WTC11 (cell line): Measurements from ENCODE around the gene HOXC4. TPM values are rescaled to one million over a fixed set of nuclear protein-coding genes. Genes with fewer than 3 reads are reported as not detected.

ENCODE experiments used
- ATAC-seq: fragments of 200-7000 bp; cut with Tn5 transposase; 2 replicates; pipeline ENCODE4 v1.10.0; 2021; ENCODE audit warnings: mild to moderate bottlenecking, moderate library complexity
- CTCF ChIA-PET: fragments of 300-600 bp; sonication (Branson Sonifier 250); formaldehyde crosslinking; loops from one replicate; lab custom pipeline; 2021; ENCODE audit warnings: antibody characterized with exemption; lab: Charles Lee
- POLR2A ChIA-PET: fragments of 350-600 bp; sonication (Branson Sonifier 250); formaldehyde crosslinking; loops from one replicate; lab custom pipeline; 2021; ENCODE audit warnings: antibody characterized with exemption; lab: Charles Lee
- DNase-seq: peaks from one replicate; pipeline ENCODE4 v3.0.0; 2021; ENCODE audit warnings: low spot score
- H3K27ac Mint-ChIP-seq: 2 replicates; pipeline ENCODE4 v1.8.0; 2021; ENCODE audit warnings: mixed read lengths
- H3K27me3 Mint-ChIP-seq: 2 replicates; pipeline ENCODE4 v1.8.0; 2021; ENCODE audit warnings: low read depth, mild to moderate bottlenecking, moderate library complexity, mixed read lengths
- H3K36me3 Mint-ChIP-seq: 2 replicates; pipeline ENCODE4 v1.8.0; 2021; ENCODE audit warnings: mixed read lengths
- H3K4me1 Mint-ChIP-seq: 2 replicates; pipeline ENCODE4 v1.8.0; 2022; ENCODE audit warnings: mixed read lengths
- H3K4me3 Mint-ChIP-seq: 2 replicates; pipeline ENCODE4 v1.8.0; 2021; ENCODE audit warnings: mild to moderate bottlenecking, moderate library complexity, mixed read lengths
- H3K9me3 Mint-ChIP-seq: 2 replicates; pipeline ENCODE4 v1.8.0; 2021; ENCODE audit warnings: mixed read lengths
- CDX4 ChIP-seq: fragments of 250-450 bp; sonication (Bioruptor Pico); IDR thresholded peaks from 2 replicates; pipeline ENCODE4 v1.9.0; 2021; ENCODE audit warnings: moderate library complexity, mild to moderate bottlenecking, inconsistent platforms, borderline replicate concordance
- CREB1 ChIP-seq: sonication (generic); formaldehyde crosslinking; IDR thresholded peaks from 2 replicates; pipeline ENCODE4 v1.8.0; 2023; ENCODE audit warnings: mild to moderate bottlenecking, missing genetic modification reagents
- CREM ChIP-seq: sonication (generic); formaldehyde crosslinking; IDR thresholded peaks from 2 replicates; pipeline ENCODE4 v1.8.1; 2022; ENCODE audit warnings: mild to moderate bottlenecking, missing genetic modification reagents, moderate library complexity
- ERG ChIP-seq: fragments of 250-450 bp; sonication (Bioruptor Pico); IDR thresholded peaks from 2 replicates; pipeline ENCODE4 v1.8.0; 2021; ENCODE audit warnings: mild to moderate bottlenecking
- ETV6 ChIP-seq: sonication (generic); formaldehyde crosslinking; IDR thresholded peaks from 2 replicates; pipeline ENCODE4 v1.8.1; 2022; ENCODE audit warnings: mild to moderate bottlenecking, missing genetic modification reagents
- FOXP1 ChIP-seq: sonication (generic); formaldehyde crosslinking; IDR thresholded peaks from 2 replicates; pipeline ENCODE4 v1.8.0; 2022; ENCODE audit warnings: missing genetic modification reagents, mild to moderate bottlenecking, moderate library complexity, borderline replicate concordance
- IRF1 ChIP-seq: sonication (generic); formaldehyde crosslinking; IDR thresholded peaks from 2 replicates; pipeline ENCODE4 v1.8.0; 2023; ENCODE audit warnings: missing genetic modification reagents
- JAZF1 ChIP-seq: fragments of 250-450 bp; sonication (Bioruptor Pico); IDR thresholded peaks from 2 replicates; pipeline ENCODE4 v1.9.0; 2021; ENCODE audit warnings: moderate library complexity, mild to moderate bottlenecking, inconsistent platforms
- KAT7 ChIP-seq: sonication (generic); formaldehyde crosslinking; IDR thresholded peaks from 2 replicates; pipeline ENCODE4 v1.8.1; 2023; ENCODE audit warnings: missing genetic modification reagents, mild to moderate bottlenecking, borderline replicate concordance
- MAX ChIP-seq: sonication (generic); formaldehyde crosslinking; IDR thresholded peaks from 2 replicates; pipeline ENCODE4 v1.8.0; 2022; ENCODE audit warnings: mild to moderate bottlenecking, missing genetic modification reagents
- MXD4 ChIP-seq: fragments of 250-450 bp; sonication (Bioruptor Pico); IDR thresholded peaks from 2 replicates; pipeline ENCODE4 v1.8.0; 2021; ENCODE audit warnings: mild to moderate bottlenecking, moderate library complexity, borderline replicate concordance
- NFE2L1 ChIP-seq: sonication (generic); formaldehyde crosslinking; IDR thresholded peaks from 2 replicates; pipeline ENCODE4 v1.8.1; 2023; ENCODE audit warnings: missing genetic modification reagents
- NFYB ChIP-seq: sonication (generic); formaldehyde crosslinking; conservative IDR thresholded peaks from 2 replicates; pipeline ENCODE4 v1.8.0; 2022; ENCODE audit warnings: low read depth, missing genetic modification reagents
- PRDM15 ChIP-seq: sonication (generic); formaldehyde crosslinking; IDR thresholded peaks from 2 replicates; pipeline ENCODE4 v1.8.0; 2022; ENCODE audit warnings: missing genetic modification reagents
- RORB ChIP-seq: fragments of 250-450 bp; sonication (Bioruptor Pico); IDR thresholded peaks from 2 replicates; pipeline ENCODE4 v1.9.0; 2021; ENCODE audit warnings: mild to moderate bottlenecking
- ZNF232 ChIP-seq: sonication (generic); formaldehyde crosslinking; IDR thresholded peaks from 2 replicates; pipeline ENCODE4 v1.8.0; 2022; ENCODE audit warnings: mild to moderate bottlenecking, missing genetic modification reagents
- ZNF281 ChIP-seq: sonication (generic); formaldehyde crosslinking; IDR thresholded peaks from 2 replicates; pipeline ENCODE4 v1.8.0; 2023; ENCODE audit warnings: mild to moderate bottlenecking, missing genetic modification reagents
- ZNF396 ChIP-seq: fragments of 250-450 bp; sonication (Bioruptor Pico); IDR thresholded peaks from 2 replicates; pipeline ENCODE4 v1.8.0; 2021; ENCODE audit warnings: mild to moderate bottlenecking, moderate library complexity, borderline replicate concordance
- total RNA-seq: library from RNA; stranded (reverse); gene quantifications from 3 replicates; pipeline ENCODE4 v1.2.3, GENCODE V29; 2021

The HOXC4 gene
- total RNA-seq, 1 experiment from 2014 or later: 0.46 TPM

GRCh38 chr12:54019924-54020590 lies 33.6 kb upstream of the HOXC4 start:
- POLR2A ChIA-PET: no interaction called here
- DNase-seq (no peak), ATAC-seq (no peak)
- H3K4me1 Mint-ChIP-seq: peaks cover 25% of the 10 kb centered on the region
- H3K4me3 Mint-ChIP-seq: peak overlapping the region; percentile 38
- no peak for TF ChIP-seq NFE2L1 (CRISPR knock-in tag)
- no peak for TF ChIP-seq CREM (CRISPR knock-in tag)
- TF ChIP-seq KAT7 (CRISPR knock-in tag): no peak
- no peak for TF ChIP-seq FOXP1 (CRISPR knock-in tag)
- no peak for TF ChIP-seq MAX
- TF ChIP-seq NFYB (CRISPR knock-in tag): no peak
- TF ChIP-seq CDX4 (CRISPR knock-in tag): no peak
- TF ChIP-seq JAZF1: no peak
- TF ChIP-seq ZNF232 (CRISPR knock-in tag): no peak
- no peak for TF ChIP-seq ZNF281 (CRISPR knock-in tag)
- no peak for TF ChIP-seq PRDM15 (CRISPR knock-in tag)
- no peak for TF ChIP-seq MXD4
- TF ChIP-seq IRF1: no peak
- TF ChIP-seq ETV6 (CRISPR knock-in tag): no peak
- TF ChIP-seq RORB (CRISPR knock-in tag): no peak
- no peak for TF ChIP-seq ZNF396 (CRISPR knock-in tag)
- TF ChIP-seq CREB1 (CRISPR knock-in tag): no peak
- no peak for TF ChIP-seq ERG (CRISPR knock-in tag)
- no peaks in the 10 kb centered on the region; the same call in 1 of the 2 replicates for H3K36me3 Mint-ChIP-seq
- CTCF ChIA-PET: interaction anchor here (0.6 kb wide), 1 partner anchor 181 kb away, joined by 3 read pairs; no protein-coding TSS in a partner anchor
- H3K9me3 Mint-ChIP-seq: no peaks in the 10 kb centered on the region
- no peak overlapping the region for H3K27ac Mint-ChIP-seq
- H3K27me3 Mint-ChIP-seq: peaks cover 99% of the 10 kb centered on the region
